ENCODE results near the gene E2F7.
"Not testable (repeated sequence)": the region's sequence is repeated elsewhere in the genome, so short reads cannot be mapped to it uniquely, and the experiment has no call there.

Gene E2F7

DNA sequence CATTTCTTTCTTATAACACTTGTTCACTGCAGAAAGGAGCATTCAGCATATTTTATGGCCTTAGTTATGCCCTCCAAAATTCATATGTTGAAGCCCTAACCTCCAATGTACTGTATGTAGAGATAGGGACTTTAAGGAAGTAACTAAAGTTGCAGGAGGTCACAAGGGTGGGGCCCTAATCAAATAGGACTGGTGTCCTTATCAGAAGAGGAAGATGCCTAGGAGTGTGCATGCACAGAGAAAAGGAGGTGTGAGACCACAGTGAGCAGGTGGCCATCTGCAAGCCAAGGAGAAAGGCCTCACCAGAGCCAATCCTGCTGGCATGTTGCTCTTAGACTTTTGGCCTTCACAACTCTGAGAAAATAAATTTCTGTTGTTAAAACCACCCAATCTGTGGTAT lies 12.9 kb upstream of the E2F7 start:
- no peak overlapping the region for H3K4me3 ChIP-seq (ENCODE audit: low read depth, low read length)
- TF ChIP-seq CTCF (IDR thresholded peaks at IDR 0.05; ENCODE audit: borderline replicate concordance, insufficient read depth, low read depth, low read length) = no peak

- H3K4me3 ChIP-seq (ENCODE audit: low read depth, low read length) = no peak overlapping the region
- TF ChIP-seq CTCF (IDR thresholded peaks at IDR 0.05; ENCODE audit: borderline replicate concordance, insufficient read depth, low read depth, low read length) = no peak
These were observed 11.5 kb upstream of the E2F7 start for GRCh38 chr12:77076886-77077285.

DNA sequence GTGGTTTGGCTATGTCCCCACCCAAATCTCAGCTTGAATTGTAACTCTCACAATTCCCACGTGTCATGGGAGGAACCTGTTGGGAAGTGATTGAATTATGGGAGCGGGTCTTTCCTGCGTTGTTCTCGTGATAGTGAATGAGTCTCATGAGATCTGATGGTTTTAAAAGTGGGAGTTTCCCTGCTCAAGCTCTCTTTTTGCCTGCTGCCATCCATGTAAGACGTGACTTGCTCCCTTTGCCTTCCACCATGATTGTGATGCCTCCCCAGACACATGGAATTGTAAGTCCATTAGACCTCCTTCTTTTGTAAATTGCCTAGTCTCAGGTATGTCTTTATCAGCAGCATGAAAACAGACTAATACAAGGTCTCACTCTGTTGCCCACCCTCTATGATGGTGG lies 8.5 kb upstream of the E2F7 start:
- not testable (repeated sequence) for H3K4me3 ChIP-seq (ENCODE audit: low read depth, low read length)

- TF ChIP-seq CTCF (IDR thresholded peaks at IDR 0.05; ENCODE audit: borderline replicate concordance, insufficient read depth, low read depth, low read length) = no peak
- no peak overlapping the region for H3K4me3 ChIP-seq (ENCODE audit: low read depth, low read length)
These were observed 7.6 kb upstream of the E2F7 start for GRCh38 chr12:77072833-77073495.

GRCh38 chr12:77070800-77071449 lies 5.6 kb upstream of the E2F7 start:
- TF ChIP-seq CTCF (IDR thresholded peaks at IDR 0.05; ENCODE audit: borderline replicate concordance, insufficient read depth, low read depth, low read length) = no peak
- no peak overlapping the region for H3K4me3 ChIP-seq (ENCODE audit: low read depth, low read length)

DNA sequence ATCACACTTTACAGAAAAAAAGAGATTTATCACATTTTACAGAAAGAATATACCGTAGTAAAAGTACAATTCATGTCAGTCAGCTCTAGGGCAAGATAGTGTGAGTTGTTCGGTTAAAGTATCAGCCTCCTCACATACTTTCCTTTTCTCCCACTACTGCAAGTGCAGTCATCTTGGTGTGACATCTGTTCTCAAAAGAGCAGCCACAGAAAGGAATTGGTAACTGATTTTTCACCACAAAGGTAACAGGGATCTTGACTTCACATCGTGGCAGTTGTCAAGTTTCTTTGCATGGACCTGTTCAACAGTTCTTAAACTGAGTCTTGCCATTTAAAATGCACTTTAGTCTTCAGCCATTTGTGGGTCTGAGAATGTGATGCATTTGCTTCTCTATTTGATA lies 5.0 kb upstream of the E2F7 start:
- no peak for TF ChIP-seq CTCF (IDR thresholded peaks at IDR 0.05; ENCODE audit: borderline replicate concordance, insufficient read depth, low read depth, low read length)
- H3K4me3 ChIP-seq (ENCODE audit: low read depth, low read length) = no peak overlapping the region

- TF ChIP-seq CTCF (IDR thresholded peaks at IDR 0.05; ENCODE audit: borderline replicate concordance, insufficient read depth, low read depth, low read length) = no peak
- H3K4me3 ChIP-seq (ENCODE audit: low read depth, low read length) = peak overlapping the region; percentile 92
These were observed 441 bp downstream of the E2F7 start for GRCh38 chr12:77064896-77065360.

Measured in GM12875 (cell line).